ENCODE data around the gene GFPT1.

The GFPT1 gene

GRCh38 chr2:69292256-69292655 is 94.8 kb downstream of the GFPT1 start:
- no peak for DNase-seq (ENCODE audit: low read depth in 1 of 2, low spot score in 1 of 2)

- DNase-seq (ENCODE audit: low read depth in 1 of 2, low spot score in 1 of 2), result no peak
These were observed 95.3 kb downstream of the GFPT1 start for GRCh38 chr2:69291721-69292120.

GRCh38 chr2:69291004-69291650 is 95.9 kb downstream of the GFPT1 start:
- no peak for DNase-seq (ENCODE audit: low read depth in 1 of 2, low spot score in 1 of 2)

GRCh38 chr2:69288429-69288828 is 98.6 kb downstream of the GFPT1 start:
- DNase-seq (ENCODE audit: low read depth in 1 of 2, low spot score in 1 of 2), result no peak

GRCh38 chr2:69287544-69287943 is 99.5 kb downstream of the GFPT1 start:
- DNase-seq (ENCODE audit: low read depth in 1 of 2, low spot score in 1 of 2), result no peak

- DNase-seq (ENCODE audit: low read depth in 1 of 2, low spot score in 1 of 2), result no peak
These were observed 101.6 kb downstream of the GFPT1 start for GRCh38 chr2:69285379-69285894.

- no peak for DNase-seq (ENCODE audit: low read depth in 1 of 2, low spot score in 1 of 2)
These were observed 106.1 kb downstream of the GFPT1 start for GRCh38 chr2:69280796-69281412.

- DNase-seq (ENCODE audit: low read depth in 1 of 2, low spot score in 1 of 2), result no peak
These were observed 106.9 kb downstream of the GFPT1 start for GRCh38 chr2:69279931-69280681.

- no peak for DNase-seq (ENCODE audit: low read depth in 1 of 2, low spot score in 1 of 2)
These were observed 107.8 kb downstream of the GFPT1 start for GRCh38 chr2:69279211-69279610.

- no peak for DNase-seq (ENCODE audit: low read depth in 1 of 2, low spot score in 1 of 2)
These were observed 108.7 kb downstream of the GFPT1 start for GRCh38 chr2:69278366-69278765.

- DNase-seq (ENCODE audit: low read depth in 1 of 2, low spot score in 1 of 2), result no peak
These were observed 111.5 kb downstream of the GFPT1 start for GRCh38 chr2:69275490-69275889.

GRCh38 chr2:69272803-69273471 is 114.1 kb downstream of the GFPT1 start:
- no peak for DNase-seq (ENCODE audit: low read depth in 1 of 2, low spot score in 1 of 2)

GRCh38 chr2:69271831-69272257 is 115.2 kb downstream of the GFPT1 start:
- no peak for DNase-seq (ENCODE audit: low read depth in 1 of 2, low spot score in 1 of 2)

Measured in activated CD4-positive, alpha-beta T cell treated with anti-CD3 and anti-CD28 coated beads, Interleukin-2, amount 50 U/mL, for 24 hours (primary cell).